ENCODE measurements around the gene CBR1.
"Not testable (repeated sequence)": the region's sequence is repeated elsewhere in the genome, so short reads cannot be mapped to it uniquely, and the experiment has no call there.

Gene CBR1

DNA sequence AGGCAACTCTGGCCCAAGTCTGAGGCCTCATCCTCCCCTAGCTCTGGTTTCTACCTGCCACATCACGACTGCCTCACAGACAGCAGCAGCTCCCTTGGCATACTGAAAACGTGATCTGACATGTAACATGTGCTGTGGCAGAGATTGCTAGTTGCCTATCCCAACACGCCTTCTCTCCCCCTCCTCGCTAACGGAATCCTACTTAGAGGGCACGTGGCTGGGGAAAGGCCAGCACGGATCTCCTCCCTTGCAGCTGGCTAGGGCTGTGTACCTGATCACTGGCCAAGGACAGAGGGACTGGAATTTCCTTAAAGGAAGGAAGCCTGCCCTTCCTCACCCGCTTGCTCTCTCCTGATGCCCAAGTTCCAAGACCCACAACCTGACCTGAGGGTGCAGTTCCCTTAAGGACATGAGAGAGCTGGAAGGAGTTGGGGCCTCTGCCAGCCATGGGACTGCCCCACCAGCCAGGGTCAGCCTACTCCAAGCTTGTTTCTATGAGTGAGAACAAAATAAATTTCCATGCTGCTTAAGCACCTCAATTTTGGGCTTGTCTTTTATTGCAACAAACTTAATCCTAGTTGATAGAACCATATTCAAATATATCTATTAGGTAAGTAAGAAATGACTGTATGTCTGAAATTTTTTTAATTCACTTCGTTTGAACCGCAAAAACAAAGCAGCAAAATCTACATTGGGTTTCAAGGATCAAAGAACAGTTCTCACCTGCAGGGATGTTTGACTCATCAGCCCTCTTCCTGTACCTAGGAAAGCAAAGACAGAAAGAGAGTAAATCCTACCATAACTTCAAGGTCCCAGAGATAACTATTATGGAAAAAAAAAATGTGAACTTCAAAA is 16.7 kb upstream of the CBR1 start:
- no peak for DNase-seq

- no peak for DNase-seq
Measured at GRCh38 chr21:36053715-36054062, 16.1 kb upstream of the CBR1 start.

GRCh38 chr21:36055551-36055950 is 14.3 kb upstream of the CBR1 start:
- DNase-seq = no peak

GRCh38 chr21:36059823-36060158 is 10.0 kb upstream of the CBR1 start:
- DNase-seq = no peak

GRCh38 chr21:36060159-36060921 is 9.5 kb upstream of the CBR1 start, which contains the start of gene SETD4:
SETD4 (minus strand) TSS chr21:36060526; CDS start chr21:36058888, 1,638 bp downstream.
- DNase-seq = peak; percentile 92

DNA sequence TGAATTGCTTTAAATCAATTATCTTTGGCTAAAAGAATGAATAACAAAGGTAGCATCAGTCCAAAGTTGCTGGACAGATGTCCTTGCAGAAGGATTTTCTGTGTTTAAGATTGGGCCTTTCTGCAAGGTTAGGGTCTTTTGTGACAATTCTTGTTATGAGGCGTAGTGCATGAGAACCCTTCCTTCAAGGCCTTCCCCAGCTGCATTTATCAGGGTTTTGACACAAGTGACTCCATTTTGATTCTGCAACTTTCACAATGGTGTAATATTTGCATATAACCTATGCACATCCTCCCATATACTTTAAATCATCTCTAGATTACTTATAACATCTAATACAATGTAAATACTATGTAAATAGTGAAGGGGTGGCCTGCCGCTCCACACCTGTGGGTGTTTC is 8.4 kb upstream of the CBR1 start:
- DNase-seq = no peak

DNA sequence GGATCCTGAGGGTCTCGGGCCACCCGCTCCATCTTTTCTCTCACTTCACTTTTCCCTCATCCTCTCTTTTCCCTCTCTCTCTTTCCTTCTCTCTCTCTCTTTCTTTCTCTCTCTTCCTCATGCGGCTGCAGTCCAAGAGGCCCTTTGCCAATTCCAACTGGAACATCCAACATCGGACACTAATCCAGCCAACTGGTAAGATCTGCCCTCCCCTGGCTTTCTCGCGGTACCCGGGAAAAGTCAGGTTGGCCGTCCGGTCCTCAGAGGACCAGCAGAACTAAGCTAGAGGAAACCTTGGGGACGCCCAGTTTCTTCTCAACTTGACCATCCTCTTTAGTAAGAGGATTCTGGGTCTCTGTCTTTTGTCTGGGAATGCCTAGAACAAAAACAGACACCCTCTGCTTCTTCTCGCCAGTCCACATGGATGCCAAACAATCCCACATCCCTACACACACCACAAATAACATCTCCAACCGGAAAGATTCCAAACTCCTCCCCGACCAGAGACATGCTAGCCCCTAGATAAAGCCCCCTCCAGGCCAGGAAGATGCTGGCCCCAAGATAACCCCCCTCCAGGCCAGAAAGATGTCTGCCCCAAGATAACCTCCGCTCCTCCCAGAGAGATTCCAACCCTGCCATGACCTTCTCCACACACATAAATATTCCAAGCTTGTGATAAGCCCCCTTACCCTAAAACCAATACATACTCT is 6.3 kb upstream of the CBR1 start:
- no peak for DNase-seq

DNA sequence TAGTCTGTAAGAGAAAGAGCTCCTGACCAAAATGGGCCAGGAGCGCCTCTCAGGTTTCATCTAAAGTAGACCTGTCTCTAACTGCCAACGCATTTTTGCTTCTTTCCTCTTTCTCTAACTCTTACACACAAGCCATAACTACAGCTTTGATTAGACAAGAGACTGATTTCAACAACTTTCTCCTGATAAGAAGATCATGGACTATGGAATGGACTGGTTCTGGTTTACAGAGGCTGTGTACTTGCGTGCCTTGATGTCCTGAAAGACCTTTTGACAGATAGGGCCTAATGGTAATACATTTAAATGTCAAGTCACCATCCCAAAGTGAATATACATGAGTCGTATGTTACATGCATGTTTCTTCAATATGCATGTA is 5.8 kb upstream of the CBR1 start:
- no peak for DNase-seq

GRCh38 chr21:36065497-36066036 is 4.3 kb upstream of the CBR1 start:
- no peak for DNase-seq

GRCh38 chr21:36068748-36069398 is 951 bp upstream of the CBR1 start:
- no peak for DNase-seq

- DNase-seq = no peak
Measured at GRCh38 chr21:36070999-36071398, 1.2 kb downstream of the CBR1 start.

GRCh38 chr21:36072453-36073162 is 2.8 kb downstream of the CBR1 start:
- no peak for DNase-seq

GRCh38 chr21:36073181-36073580 is 3.4 kb downstream of the CBR1 start:
- no peak for DNase-seq

DNA sequence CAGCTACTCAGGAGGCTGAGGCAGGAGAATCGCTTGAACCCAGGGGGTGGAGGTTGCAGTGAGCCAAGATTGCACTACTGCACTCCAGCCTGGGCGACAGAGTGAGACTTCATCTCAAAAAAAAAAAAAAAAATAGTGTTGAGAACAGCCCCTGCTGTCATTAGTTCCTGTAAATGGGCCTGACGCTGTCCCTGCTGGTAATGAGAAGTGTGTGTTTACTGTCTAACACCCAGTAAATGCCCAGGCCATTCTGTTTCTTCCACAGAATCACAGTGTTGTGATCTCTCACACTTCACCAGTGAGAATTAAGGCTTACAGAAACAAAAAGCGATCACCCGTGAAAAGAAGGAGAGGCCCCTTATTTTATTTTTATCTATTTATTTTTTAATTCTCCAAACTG is 4.1 kb downstream of the CBR1 start:
- DNase-seq = not testable (repeated sequence)

DNA sequence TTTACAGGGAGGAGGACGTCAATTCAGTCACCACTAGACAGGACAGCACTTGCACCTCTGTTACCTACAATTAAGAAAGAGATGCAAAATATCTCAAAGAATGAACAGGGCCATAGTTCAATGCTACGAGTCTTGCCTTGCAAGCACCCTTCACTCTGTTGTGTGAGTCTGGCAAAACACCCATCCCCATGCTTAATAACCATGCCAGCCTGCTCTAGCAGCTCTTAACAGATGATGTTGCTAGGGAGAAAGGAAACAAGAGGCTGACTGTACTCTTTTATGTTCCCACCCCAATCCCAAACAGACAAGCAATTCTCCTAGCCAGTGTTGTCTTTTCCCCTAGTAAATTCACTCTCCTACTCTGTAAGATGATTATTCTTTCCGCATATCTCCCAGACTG is 5.3 kb downstream of the CBR1 start:
- no peak for DNase-seq

DNA sequence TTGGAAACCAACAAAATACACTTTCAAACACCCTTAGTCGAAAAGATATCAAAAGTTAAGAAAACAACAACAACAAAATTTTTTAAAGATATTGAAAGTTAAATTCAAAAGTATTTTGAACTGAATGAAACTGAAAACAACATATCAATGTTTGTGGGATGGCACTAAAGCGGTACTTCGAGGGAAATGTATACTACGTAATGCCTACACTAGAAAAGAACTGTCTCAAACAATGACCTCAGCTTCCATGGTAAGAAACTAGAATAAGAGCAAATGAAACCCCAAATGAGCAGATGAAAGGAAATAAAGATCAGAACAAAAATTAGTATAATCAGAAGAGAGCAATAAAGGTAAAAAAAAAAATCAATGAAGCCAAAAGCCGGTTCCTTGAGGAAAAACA is 6.1 kb downstream of the CBR1 start:
- no peak for DNase-seq

DNA sequence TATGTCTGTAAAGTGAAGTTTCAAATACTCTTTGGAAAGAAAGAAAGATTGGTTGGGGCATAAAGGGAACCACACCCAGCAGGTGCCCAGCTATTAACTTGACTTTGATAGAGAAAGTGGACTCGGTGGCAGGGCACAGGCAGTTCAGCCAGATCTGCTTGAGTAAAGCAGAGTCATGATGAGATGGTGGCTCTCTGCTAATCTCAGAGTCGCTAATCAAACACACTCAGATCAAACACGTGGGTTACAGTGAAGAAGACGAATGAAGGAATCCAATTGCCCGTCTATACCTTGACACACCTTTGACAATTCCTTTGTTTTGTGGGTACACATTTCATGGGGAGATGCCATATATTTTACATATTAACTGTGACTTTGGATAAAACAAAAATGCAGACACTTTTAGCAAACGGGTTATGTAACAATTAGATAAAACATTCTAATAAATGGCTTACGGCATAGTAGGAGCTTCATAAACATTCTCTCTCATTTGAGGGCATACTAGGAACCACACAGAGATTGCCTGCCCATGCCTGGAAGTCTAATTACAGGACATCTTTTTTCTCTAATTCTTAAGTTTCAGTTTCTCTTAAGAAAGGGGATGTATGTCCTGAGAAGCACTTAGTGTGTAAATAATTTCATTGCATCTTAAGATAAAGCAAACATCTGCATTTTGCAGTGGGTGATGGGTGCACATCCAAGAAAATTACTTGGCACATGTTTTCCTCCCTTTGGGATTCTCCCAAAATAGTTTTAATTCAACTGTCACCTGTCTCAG is 7.2 kb downstream of the CBR1 start:
- no peak for DNase-seq

GRCh38 chr21:36077758-36078157 is 7.9 kb downstream of the CBR1 start:
- DNase-seq = no peak

DNA sequence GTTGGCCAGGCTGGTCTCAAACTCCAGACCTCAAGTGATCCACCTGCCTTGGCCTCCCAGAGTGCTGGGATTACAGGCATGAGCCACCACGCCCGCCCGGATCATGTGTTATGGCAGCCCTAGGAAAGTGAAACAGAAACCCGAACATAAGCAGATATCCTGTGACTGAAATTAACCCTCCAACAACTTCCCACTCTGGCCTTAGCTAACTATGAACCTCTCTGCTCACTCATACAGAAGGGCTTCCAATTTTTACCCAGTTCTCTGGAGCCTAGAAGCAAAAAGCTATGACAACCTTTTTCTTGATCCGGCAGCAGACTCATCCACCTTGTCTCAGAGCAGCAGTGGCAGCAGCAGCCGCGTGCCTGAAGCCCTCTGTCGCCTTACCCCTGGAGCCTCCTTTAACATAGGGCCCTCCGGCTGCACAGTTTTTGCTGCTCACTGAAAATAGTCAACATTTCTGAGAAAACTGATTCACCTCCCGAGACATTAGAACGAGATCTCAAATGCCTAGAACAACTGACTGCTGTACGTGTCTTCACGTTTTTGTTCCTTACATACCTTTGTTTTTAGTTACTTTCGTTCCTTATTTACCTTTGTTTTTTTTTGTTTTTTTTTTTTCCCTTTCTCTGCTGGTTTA is 9.3 kb downstream of the CBR1 start:
- DNase-seq = peak; percentile 47

- no peak for DNase-seq
Measured at GRCh38 chr21:36079671-36080070, 9.8 kb downstream of the CBR1 start.

GRCh38 chr21:36080386-36080785 is 10.6 kb downstream of the CBR1 start:
- no peak for DNase-seq

Measured in CD4-positive, alpha-beta T cell treated with Interleukin-21 for 1 hour (primary cell).